ENCODE results near the gene PUDP.

PUDP gene

GRCh38 chrX:7134981-7135380 is 13.0 kb downstream of the PUDP start:
- no peak overlapping the region for H3K4me3 ChIP-seq (ENCODE audit: low read depth, low read length)
- TF ChIP-seq CTCF (IDR thresholded peaks at IDR 0.05; ENCODE audit: low read depth, low read length): no peak

- no peak overlapping the region for H3K4me3 ChIP-seq (ENCODE audit: low read depth, low read length)
- no peak for TF ChIP-seq CTCF (IDR thresholded peaks at IDR 0.05; ENCODE audit: low read depth, low read length)
Observed at GRCh38 chrX:7133050-7133440, 14.9 kb downstream of the PUDP start.

GRCh38 chrX:7132335-7133049 is 15.5 kb downstream of the PUDP start:
- H3K4me3 ChIP-seq (ENCODE audit: low read depth, low read length): no peak overlapping the region
- peak; percentile 51 for TF ChIP-seq CTCF (IDR thresholded peaks at IDR 0.05; ENCODE audit: low read depth, low read length)

- no peak for TF ChIP-seq CTCF (IDR thresholded peaks at IDR 0.05; ENCODE audit: low read depth, low read length)
Observed at GRCh38 chrX:7131621-7132020, 16.3 kb downstream of the PUDP start.

GRCh38 chrX:7127056-7127455 is 20.9 kb downstream of the PUDP start:
- no peak for TF ChIP-seq CTCF (IDR thresholded peaks at IDR 0.05; ENCODE audit: low read depth, low read length)
- H3K4me3 ChIP-seq (ENCODE audit: low read depth, low read length): no peak overlapping the region

More at GRCh38 chrX:7131621-7132020, 16.3 kb downstream of the PUDP start:
- H3K4me3 ChIP-seq (ENCODE audit: low read depth, low read length): no peak overlapping the region

- TF ChIP-seq CTCF (IDR thresholded peaks at IDR 0.05; ENCODE audit: low read depth, low read length): no peak
- no peak overlapping the region for H3K4me3 ChIP-seq (ENCODE audit: low read depth, low read length)
Observed at GRCh38 chrX:7120878-7121219, 27.1 kb downstream of the PUDP start.

GRCh38 chrX:7119950-7120877 is 27.7 kb downstream of the PUDP start:
- no peak for TF ChIP-seq CTCF (IDR thresholded peaks at IDR 0.05; ENCODE audit: low read depth, low read length)
- H3K4me3 ChIP-seq (ENCODE audit: low read depth, low read length): no peak overlapping the region

All from WI38 (cell line).